Measurements from ENCODE around the gene APMAP.

GRCh38 chr20:24998121-24998520 is 5.6 kb upstream of the APMAP start:
- TF ChIP-seq CTCF (IDR thresholded peaks at IDR 0.05; ENCODE audit: low read length), result no peak
- no peak for TF ChIP-seq EZH2 (IDR thresholded peaks at IDR 0.05; ENCODE audit: borderline replicate concordance, low read length)

All from OCI-LY1 (cell line).